NCI-H1048 (cell line): ENCODE data around the gene PGAP1.
"Not testable (repeated sequence)": the region's sequence is repeated elsewhere in the genome, so short reads cannot be mapped to it uniquely, and the experiment has no call there.

Source experiments
- DNase-seq: peaks from one replicate; lab custom pipeline; 2025; lab: John Stamatoyannopoulos, UW

PGAP1 gene

DNA sequence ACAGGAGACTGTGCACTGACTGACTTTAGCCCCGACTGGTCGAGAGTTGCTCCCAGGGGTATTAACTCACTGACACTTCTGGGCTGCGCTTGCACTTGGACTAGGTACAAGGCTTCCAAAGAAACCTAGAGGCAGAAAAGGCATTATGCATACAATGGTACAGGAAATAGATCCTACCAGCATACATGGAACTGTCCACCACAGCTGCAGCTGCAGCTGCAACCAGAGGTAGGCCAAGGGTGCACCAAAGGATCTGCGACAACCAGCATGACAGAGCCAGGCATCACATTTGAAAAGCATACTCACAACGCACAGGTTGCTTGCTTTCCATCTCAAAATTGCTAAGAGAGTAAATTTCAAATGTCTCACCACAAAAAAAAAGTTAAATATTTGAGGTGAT is 22.6 kb upstream of the PGAP1 start:
- DNase-seq, result no peak

- DNase-seq, result no peak
These were observed 18.1 kb upstream of the PGAP1 start for GRCh38 chr2:196944570-196944969.

GRCh38 chr2:196941398-196942078 is 15.0 kb upstream of the PGAP1 start:
- no peak for DNase-seq

DNA sequence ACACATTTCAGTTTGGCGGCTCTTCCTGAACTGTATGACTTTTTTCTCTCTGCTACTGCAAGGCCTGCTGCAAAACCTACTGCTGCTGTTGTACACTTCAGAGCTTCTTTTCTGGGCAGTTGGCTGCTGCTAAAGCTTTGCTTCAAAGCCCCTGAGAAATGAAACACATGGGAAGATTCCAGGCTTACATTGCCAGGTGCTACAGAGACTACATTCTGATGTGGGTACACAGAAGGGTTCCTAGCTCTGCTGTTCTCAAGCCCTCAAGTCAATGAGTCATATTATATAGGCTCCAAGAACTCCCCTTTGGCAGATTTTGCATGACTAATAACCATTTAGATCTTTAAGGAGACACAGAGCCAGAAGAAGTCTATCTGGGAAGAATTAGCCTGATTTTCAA is 12.9 kb upstream of the PGAP1 start:
- no peak for DNase-seq

DNA sequence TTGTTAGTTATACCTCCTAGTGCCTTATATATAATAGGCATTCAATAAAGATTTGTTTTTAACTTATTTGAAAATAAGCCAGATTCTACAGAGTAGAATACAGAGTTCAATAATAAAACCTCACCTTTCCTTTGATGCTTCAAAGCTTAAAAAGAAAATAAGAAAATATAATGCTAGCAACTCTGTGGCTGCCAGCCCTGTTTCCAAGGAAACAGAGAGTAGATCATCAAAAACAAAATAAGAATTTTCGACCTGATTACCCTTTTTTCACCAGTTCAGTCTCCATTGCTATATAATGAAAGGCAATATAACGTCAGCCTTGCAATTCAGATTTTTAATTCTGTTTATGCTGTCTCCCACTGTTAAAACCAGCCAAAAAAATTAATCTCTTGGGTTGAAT is 8.9 kb upstream of the PGAP1 start:
- DNase-seq, result no peak

DNA sequence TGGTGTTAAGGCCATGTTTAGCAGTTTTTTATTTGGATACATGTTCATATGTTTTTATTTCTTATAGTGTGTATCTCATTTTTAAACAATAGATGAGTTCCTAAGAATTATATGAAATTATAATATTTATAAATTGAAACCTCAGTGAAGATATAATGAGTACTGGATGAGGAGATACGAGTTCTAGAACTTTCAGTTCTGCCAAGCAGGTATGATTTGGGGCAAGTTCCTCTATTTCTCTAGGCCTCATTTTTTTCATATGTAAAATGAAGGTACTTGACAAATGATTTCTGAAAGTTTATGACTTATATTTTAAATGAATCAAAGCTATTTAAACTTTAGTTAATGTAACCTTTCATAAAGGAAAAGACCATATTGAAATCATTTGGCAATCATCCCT is 8.2 kb upstream of the PGAP1 start:
- DNase-seq, result no peak

DNA sequence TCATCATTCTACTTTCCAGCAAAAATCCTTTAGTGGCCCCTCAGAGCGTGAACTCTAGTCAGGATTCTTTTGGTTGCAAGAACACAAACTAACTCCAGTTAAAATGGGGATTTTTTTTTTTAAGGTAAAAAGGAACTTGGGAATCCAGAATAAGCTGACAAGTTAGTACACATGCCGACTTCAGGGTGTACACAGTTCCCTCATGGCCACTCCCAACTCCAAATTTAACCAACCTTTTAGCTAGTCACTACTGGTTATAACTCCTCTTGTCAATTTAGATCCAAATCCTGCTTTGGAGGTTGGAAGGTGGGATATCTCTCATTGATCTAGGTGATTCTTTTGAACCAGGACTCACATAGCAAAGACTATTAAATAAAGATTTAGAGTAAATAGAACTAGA is 5.0 kb upstream of the PGAP1 start:
- no peak for DNase-seq

GRCh38 chr2:196927376-196928225 is 1.1 kb upstream of the PGAP1 start:
- DNase-seq, result no peak

GRCh38 chr2:196925768-196926561 is 542 bp downstream of the PGAP1 start:
- DNase-seq, result no peak

GRCh38 chr2:196925051-196925767 is 1.3 kb downstream of the PGAP1 start:
- DNase-seq, result no peak

DNA sequence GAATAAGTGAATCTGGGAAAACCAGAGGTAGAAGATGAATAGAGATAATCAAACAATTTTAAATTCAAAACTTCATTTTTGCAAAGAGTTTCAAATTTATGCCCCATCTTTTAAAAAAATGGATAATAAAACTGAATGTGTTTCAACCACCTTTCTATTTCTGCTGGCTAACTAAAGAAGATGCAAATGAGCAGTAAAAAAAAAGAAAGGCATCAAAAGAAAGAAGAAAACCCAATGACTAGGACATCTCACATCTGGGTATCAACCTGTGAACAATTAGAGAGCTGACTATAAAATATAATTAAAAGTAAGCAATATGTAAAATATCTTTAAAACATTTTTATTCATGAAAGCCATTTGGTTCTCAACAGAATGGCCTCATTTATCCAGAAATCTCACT is 2.5 kb downstream of the PGAP1 start:
- no peak for DNase-seq

GRCh38 chr2:196918927-196919326 is 7.6 kb downstream of the PGAP1 start:
- no peak for DNase-seq

DNA sequence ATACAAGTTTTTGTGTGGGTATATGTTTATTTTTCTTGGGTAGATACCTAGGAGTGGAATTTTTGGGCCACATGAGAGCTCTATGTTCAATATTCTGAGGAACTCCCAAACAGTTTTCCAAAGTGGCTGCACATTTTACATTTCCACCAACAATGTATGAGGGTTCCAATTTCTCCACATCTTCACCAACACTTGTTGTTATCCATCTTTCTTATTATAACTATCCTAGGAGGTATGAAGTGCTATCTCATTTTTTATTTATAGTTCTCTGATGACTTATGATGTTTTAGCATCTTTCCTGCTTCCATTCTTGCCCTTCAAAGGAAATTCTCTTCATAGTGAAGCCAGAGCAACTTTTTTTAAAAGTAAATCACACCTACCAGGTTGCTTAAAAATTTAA is 8.7 kb downstream of the PGAP1 start:
- DNase-seq, result no peak

DNA sequence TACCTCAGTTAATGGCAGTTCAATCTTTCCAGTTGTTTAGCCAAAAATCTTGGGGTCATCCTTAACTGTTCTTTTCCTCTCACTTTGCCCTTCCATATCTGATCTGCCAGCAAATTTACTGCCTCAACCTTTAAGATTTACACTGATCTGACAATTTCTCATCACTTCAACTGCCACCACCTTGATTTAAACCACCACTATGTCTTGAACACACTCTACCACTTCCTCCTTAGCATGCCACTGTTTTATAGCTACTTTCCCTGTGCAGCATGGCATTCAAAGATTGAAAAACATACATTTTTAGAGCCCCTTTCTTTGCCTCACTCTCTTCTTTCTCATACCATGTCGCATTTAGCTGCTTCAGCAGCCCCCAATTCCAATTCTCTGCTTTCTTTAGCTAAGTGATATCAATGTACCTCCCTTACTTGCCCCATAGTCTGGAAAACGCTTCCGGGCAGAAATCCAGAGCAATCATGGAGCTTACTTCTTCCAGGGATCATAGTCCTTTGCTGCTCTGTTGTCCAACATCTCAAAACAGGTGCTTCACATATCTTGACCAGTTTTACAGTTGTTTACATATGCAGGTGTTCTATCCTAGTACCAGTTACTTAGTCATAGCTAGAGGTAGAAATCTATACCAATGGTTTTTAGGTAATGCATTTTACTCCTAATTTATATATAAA is 10.9 kb downstream of the PGAP1 start:
- DNase-seq, result no peak

DNA sequence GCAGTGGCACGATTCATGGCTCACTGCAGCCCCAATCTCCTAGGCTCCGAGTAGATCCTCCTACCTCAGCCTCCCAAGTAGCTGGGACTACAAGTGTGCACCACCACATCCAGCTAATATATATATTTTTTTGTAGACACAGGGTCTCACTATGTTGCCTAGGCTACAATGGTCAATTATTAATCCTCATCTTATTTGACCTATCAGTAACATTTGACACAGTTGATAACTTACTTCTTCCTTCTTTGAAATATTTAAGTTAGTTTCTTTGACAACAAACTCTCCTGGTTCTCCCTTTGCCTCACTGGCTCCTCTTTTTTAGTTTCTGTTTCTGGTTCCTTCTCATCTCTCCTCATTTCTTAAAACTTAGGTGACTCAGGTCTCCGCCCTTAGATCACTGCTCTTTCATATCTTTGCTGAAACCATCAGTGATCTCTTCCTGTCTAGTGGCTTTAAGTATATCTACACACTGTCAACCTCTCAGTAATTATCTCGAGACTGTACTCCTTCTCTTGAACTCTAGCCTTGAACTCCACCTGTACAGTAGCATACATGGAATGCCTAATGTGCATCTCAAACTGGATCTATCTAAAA is 11.5 kb downstream of the PGAP1 start:
- no peak for DNase-seq

GRCh38 chr2:196913691-196914090 is 12.8 kb downstream of the PGAP1 start:
- no peak for DNase-seq

GRCh38 chr2:196905365-196905764 is 21.1 kb downstream of the PGAP1 start:
- DNase-seq, result not testable (repeated sequence)

DNA sequence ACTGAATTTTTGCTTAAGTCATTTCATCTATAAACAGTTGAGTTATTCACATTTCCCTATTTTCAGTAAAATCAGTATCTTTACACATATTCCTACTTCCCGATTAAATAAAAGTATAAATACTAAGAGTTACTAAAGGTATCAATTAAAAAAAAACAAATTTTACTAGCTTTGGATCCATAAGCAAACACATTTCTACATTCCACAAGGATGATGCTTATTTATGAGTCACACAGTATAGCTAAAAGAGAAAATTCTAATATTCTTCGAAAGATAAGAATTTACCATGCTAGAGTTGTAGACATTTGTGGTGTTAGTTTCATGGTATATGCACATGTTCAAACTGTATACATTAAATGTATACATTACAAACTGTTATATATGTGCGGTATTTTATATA is 23.7 kb downstream of the PGAP1 start:
- no peak for DNase-seq

DNA sequence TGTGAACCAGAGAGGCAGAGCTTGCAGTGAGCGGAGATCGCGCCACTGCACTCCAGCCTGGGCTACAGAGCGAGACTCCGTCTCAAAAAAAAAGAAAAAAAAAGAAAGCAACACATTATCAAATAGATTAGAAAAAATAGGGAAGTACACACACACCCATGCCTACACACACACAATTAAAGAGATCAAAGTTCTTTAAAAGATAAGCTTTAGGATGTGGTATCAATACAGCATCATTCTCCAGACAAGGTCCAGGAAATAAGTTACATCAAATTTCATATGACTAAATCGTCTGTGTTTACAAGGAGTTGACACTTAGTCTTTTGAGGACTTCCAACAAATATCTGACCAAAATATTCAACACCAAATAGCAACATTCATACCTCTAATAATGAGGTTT is 25.7 kb downstream of the PGAP1 start:
- no peak for DNase-seq

- no peak for DNase-seq
These were observed 26.5 kb downstream of the PGAP1 start for GRCh38 chr2:196899976-196900375.

DNA sequence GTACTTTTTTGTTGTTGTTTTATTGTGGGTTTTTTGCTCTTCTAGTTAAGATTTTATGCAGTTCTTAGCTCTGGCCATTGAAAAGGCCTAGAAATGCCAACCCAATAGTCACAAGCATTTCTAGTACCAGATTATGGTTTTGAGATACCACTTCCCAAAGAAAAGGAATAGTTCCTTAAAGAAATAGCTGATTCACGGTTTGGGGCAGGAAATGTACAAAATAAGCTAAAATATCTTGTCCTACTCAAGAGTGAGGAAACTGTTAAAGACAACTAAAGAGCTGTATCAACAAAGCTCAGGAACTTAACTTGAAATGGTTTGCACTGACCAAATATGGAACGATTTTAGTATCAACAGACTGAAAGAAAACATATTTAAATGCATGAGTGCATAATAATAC is 35.4 kb downstream of the PGAP1 start:
- DNase-seq, result no peak
